Ascending aorta (tissue), 2 donors: ENCODE results near the gene CHCHD6. TPM values are rescaled to one million over a fixed set of nuclear protein-coding genes. Genes with fewer than 3 reads are reported as not detected.

Source experiments
- DNase-seq, 2 donors: peaks; one replicate each; pipeline ENCODE4 v3.0.0-alpha.2; 2019; ENCODE audit warnings: low spot score in 2 of 2
- H3K27ac ChIP-seq, 2 donors: fragments of 200-600 bp; sonication (generic); one replicate each; pipeline ENCODE4 v1.5.1; 2016 to 2017; ENCODE audit warnings: mild to moderate bottlenecking in 1 of 2
- H3K27me3 ChIP-seq: fragments of 200-600 bp; sonication (generic); one replicate; pipeline ENCODE4 v1.5.1; 2017
- H3K36me3 ChIP-seq, 2 donors: fragments of 200-600 bp; sonication (generic); one replicate each; pipeline ENCODE4 v1.5.1; 2016
- H3K4me1 ChIP-seq, 2 donors: fragments of 200-600 bp; sonication (generic); one replicate each; pipeline ENCODE4 v1.5.1; 2016 to 2017; ENCODE audit warnings: mild to moderate bottlenecking in 1 of 2
- H3K4me3 ChIP-seq, 2 donors: fragments of 200-600 bp; sonication (generic); one replicate each; pipeline ENCODE4 v1.5.1; 2016 to 2017; ENCODE audit warnings: mild to moderate bottlenecking in 1 of 2
- H3K9me3 ChIP-seq, 2 donors: fragments of 200-600 bp; sonication (generic); one replicate each; pipeline ENCODE4 v1.5.1; 2016
- intact Hi-C: fragments of 100-400 bp; cut with DNase I; formaldehyde crosslinking; loops from one replicate; pipeline ENCODE4 v1.15.1; 2023
- total RNA-seq: library from RNA; depleted of rRNA; stranded (reverse); fragments of >200 nt; gene quantifications from one replicate; pipeline ENCODE4 v1.1.0, GENCODE V29; 2016
- TF ChIP-seq, protein P1 (sequence below), 3 experiments: fragments of 200-600 bp in 2 of 3; fragments of 450-650 bp in 1 of 3; sonication (generic) in 2 of 3; IDR thresholded peaks; one replicate each; pipeline ENCODE4 v1.5.1; 2016 to 2019; ENCODE audit warnings: antibody characterized with exemption in 3 of 3, mild to moderate bottlenecking in 1 of 3, moderate library complexity in 1 of 3

Gene CHCHD6
- total RNA-seq, 1 donor from 2014 or later = 1.2 TPM

DNA sequence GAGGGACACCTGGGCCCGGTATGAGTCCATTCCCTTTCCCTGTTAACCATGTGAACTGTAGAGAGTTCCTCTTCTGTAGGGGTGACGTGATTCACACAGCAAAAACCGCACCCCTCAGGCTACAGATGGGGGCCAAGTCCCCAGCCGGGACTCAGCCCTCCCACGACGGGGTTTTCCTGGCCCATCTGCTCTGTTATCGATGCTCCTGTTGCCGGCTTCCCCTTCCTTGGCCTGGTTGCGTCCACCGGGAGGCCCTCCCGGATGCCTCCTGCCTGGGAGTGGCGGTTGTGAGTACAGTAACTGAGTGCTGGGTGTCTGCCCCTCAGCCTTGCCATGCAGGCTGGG is 278.1 kb downstream of the CHCHD6 start:
- peak in 1 of 2 donors; percentile 23 for DNase-seq
- no peaks in the 10 kb centered on the region for H3K27me3 ChIP-seq
- TF ChIP-seq, protein P1, sequence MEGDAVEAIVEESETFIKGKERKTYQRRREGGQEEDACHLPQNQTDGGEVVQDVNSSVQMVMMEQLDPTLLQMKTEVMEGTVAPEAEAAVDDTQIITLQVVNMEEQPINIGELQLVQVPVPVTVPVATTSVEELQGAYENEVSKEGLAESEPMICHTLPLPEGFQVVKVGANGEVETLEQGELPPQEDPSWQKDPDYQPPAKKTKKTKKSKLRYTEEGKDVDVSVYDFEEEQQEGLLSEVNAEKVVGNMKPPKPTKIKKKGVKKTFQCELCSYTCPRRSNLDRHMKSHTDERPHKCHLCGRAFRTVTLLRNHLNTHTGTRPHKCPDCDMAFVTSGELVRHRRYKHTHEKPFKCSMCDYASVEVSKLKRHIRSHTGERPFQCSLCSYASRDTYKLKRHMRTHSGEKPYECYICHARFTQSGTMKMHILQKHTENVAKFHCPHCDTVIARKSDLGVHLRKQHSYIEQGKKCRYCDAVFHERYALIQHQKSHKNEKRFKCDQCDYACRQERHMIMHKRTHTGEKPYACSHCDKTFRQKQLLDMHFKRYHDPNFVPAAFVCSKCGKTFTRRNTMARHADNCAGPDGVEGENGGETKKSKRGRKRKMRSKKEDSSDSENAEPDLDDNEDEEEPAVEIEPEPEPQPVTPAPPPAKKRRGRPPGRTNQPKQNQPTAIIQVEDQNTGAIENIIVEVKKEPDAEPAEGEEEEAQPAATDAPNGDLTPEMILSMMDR (IDR thresholded peaks at IDR 0.05) = no peak
- intact Hi-C loops = loop anchor here (1.0 to 10.0 kb wide), 7 partner anchors 20 to 563 kb away; no protein-coding TSS in a partner anchor
- peak overlapping the region; percentile 64 to 66 for H3K4me3 ChIP-seq
- peak overlapping the region in 1 of 2 donors; percentile 66 for H3K27ac ChIP-seq
- H3K36me3 ChIP-seq = no peaks in the 10 kb centered on the region
- H3K9me3 ChIP-seq = no peaks in the 10 kb centered on the region
- peaks cover 11 to 33% of the 10 kb centered on the region in 2 donors for H3K4me1 ChIP-seq

DNA sequence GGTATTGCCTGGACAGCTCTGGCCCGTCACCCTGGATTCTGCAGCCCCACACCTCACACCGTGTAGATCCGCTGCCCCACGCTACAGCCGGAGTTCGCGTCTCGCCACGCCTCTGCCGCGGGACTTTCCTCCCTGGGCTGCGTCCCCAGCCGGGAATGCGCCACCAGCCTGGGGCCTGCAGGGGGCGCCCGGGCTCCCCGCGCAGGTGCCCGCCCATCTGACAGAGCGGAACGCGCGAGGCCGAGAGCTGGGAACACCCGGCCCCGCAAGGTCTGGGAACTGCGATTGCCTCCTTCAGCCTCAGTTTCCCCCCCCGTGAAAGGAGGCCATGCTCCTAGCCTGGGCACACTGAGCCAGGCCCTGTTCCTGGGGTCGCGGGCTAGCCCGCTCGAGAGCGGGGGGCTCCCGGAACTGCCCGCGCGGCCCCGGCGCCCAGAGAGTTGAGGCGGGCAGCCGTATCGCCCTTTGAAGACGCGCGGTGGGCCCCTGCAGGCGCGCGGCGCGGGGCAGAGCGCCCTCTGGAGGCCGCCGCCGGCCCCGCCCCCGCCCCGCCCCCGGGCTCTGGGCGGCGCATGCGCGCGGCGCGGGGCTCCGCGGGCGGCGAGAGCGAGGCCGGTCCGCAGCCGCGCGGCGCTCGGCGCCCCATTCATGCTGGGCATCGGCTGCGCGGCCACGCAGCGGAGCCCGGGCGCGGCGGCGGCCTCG is 278.6 kb downstream of the CHCHD6 start, which contains the start of gene PLXNA1:
Gene PLXNA1 (plus strand): TSS at position 645 of the 705 bp plus-strand sequence. CDS start 5,479 bp downstream, outside the sequence.
- Histone ChIP-seq H3K27ac (peak within 1 kb of the TSS; percentile 77 to 84), H3K36me3 (no peaks in the 10 kb centered on the region), H3K4me1 (peaks cover 11 to 38% of the 10 kb centered on the region in 2 donors), H3K9me3 (no peaks in the 10 kb centered on the region), H3K27me3 (no peaks in the 10 kb centered on the region), H3K4me3 (peak within 1 kb of the TSS; percentile 88 to 89)
- DNase-seq = peak; percentile 35 to 91
- intact Hi-C loops = loop anchor here (1.0 to 10.0 kb wide), 8 partner anchors 20 to 562 kb away; no protein-coding TSS in a partner anchor
- TF ChIP-seq, protein P1 (IDR thresholded peaks at IDR 0.05) = peak; percentile 90 to 98 (median 95)

DNA sequence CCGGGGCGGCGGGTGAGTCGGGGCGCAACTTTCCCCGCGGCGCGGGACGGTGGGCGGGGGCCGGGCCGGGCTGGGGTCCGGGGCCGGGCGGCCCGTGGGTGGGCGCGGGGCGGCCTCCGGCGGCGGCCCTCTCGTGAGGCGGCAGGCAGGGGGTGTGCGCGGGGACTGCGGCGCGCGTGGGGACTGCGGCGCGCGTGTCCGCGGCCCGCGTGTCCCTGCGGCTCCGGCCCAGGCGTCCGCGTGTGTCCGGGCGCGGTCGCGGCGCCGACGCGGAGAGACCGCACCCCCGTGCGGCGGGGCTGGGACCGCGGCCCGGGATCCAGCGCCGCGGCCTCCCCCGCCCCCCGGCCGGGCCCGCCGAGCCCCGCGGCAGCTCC is 279.2 kb downstream of the CHCHD6 start:
- peak overlapping the region in 1 of 2 donors; percentile 77 for H3K27ac ChIP-seq
- no peak for DNase-seq

DNA sequence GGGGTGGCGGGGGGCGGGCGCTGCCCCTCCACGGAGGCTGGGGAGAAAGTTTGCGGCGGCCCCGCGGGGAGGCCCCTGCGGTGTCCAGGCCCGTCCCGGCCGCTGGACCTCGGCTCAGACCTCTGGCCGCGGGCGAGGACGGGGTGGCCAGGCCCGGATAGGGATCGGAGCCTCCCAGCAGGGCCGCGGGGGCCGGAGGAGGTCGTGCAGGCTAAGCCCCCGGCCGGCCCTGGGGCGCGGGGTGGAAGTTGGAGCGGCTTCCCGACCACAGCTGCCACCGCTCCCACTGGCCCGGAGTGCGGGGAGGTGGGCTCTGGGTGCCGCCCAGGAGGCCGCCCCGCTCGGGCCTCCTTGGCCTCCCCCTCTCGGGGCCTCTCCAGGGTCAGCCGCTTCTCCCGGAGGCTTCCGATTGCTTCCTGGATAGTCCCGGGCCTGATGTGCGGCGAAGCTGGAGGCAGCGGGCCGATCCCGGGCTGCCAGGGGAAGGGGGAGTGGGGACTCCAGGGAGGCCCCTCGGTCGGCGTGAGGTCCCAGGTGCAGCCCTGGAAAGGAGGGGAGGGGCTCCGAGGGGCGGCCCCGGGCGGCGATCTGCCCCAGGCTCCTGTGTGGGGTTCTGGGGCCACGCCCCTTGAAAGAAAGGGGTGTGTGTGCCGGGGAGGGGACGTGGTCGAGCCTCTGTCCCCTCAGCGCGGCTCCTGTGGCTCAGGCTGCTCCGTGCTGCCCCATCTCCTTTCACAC is 279.8 kb downstream of the CHCHD6 start:
- TF ChIP-seq, protein P1 (IDR thresholded peaks at IDR 0.05) = peak in 1 of 3 experiments; percentile 1
- intact Hi-C loops = loop anchor here (1.0 to 10.0 kb wide), 6 partner anchors 31 to 561 kb away; no protein-coding TSS in a partner anchor
- H3K36me3 ChIP-seq = peaks cover 3 to 4% of the 10 kb centered on the region in 2 donors
- no peaks in the 10 kb centered on the region for H3K27me3 ChIP-seq
- peaks cover 11 to 38% of the 10 kb centered on the region in 2 donors for H3K4me1 ChIP-seq
- peak overlapping the region; percentile 88 to 89 for H3K4me3 ChIP-seq
- H3K9me3 ChIP-seq = no peaks in the 10 kb centered on the region
- no peak for DNase-seq
- H3K27ac ChIP-seq = peak overlapping the region; percentile 77 to 84

More for the DNA sequence above, 279.2 kb downstream of the CHCHD6 start:
- peak overlapping the region; percentile 88 to 89 for H3K4me3 ChIP-seq
- intact Hi-C loops = loop anchor here (1.0 to 10.0 kb wide), 6 partner anchors 32 to 562 kb away; no protein-coding TSS in a partner anchor
- H3K36me3 ChIP-seq = no peaks in the 10 kb centered on the region
- H3K9me3 ChIP-seq = no peaks in the 10 kb centered on the region
- H3K27me3 ChIP-seq = no peaks in the 10 kb centered on the region
- TF ChIP-seq, protein P1 (IDR thresholded peaks at IDR 0.05) = peak in 1 of 3 experiments; percentile 23
- H3K4me1 ChIP-seq = peaks cover 11 to 38% of the 10 kb centered on the region in 2 donors

DNA sequence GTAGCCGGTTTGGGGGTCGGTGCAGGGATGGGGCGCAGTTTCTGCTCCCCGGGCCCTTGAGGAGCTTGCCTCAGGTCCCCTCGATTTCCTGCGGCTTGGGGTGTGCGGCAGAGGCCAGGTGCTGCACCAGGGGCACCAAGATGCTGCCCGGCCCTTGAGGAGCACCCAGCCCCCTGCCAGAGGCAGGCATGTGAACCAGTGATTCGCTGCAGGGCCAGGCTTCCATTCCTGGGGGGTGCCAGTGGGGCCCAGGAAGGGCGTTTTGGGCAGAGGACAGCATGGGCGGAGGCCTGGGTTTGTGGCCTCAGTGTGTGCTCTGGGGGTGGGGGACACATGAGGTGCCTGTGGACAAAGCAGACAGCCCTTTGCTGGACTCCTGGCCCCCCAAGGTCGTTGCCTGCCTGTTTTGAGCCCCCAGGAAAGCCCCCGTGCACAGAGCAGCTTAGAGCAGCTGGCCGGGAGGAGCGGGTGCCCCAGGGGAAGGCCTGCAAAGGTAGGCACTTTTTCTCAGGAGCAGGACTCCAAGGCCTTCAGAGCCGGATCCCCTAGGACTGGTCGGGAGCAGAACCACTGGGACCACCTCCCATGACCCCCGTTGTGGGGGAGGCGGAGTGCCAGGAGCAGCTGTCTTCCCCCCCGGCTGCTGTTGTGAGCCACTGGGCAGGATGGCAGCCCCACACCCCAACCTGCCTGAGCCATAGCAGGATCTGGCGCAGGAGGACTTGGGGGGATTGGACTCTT is 280.5 kb downstream of the CHCHD6 start:
- H3K4me3 ChIP-seq = peak overlapping the region; percentile 88 to 89
- H3K27me3 ChIP-seq = no peaks in the 10 kb centered on the region
- no peaks in the 10 kb centered on the region for H3K9me3 ChIP-seq
- H3K4me1 ChIP-seq = peaks cover 11 to 41% of the 10 kb centered on the region in 2 donors
- no peak for DNase-seq
- TF ChIP-seq, protein P1 (IDR thresholded peaks at IDR 0.05) = no peak
- H3K27ac ChIP-seq = peak overlapping the region; percentile 77 to 84
- H3K36me3 ChIP-seq = peaks cover 10 to 12% of the 10 kb centered on the region in 2 donors
- intact Hi-C loops = loop anchor here (5.0 to 10.0 kb wide), 3 partner anchors 57 to 560 kb away; no protein-coding TSS in a partner anchor
